HG03575 (cell line): ENCODE results near the gene MTHFD2.
"Not testable (repeated sequence)": the region's sequence is repeated elsewhere in the genome, so short reads cannot be mapped to it uniquely, and the experiment has no call there.

Experiments used
- ATAC-seq: cut with Tn5 transposase; IDR thresholded peaks from one replicate; pipeline ENCODE4 v1.9.1; 2021; ENCODE audit not compliant: unreplicated experiment, insufficient number of reproducible peaks, low FRiP score; ENCODE audit errors: extremely low read depth

The MTHFD2 gene

GRCh38 chr2:74223941-74224770, 25.7 kb downstream of the MTHFD2 start:
- ATAC-seq = no peak

GRCh38 chr2:74225698-74226459, 27.5 kb downstream of the MTHFD2 start:
- ATAC-seq = no peak

GRCh38 chr2:74226648-74227213, 28.3 kb downstream of the MTHFD2 start:
- no peak for ATAC-seq

- ATAC-seq = no peak
Measured at GRCh38 chr2:74227646-74228045, 29.2 kb downstream of the MTHFD2 start.

GRCh38 chr2:74228772-74229171, 30.4 kb downstream of the MTHFD2 start:
- ATAC-seq = no peak

- ATAC-seq = not testable (repeated sequence)
Measured at GRCh38 chr2:74229865-74230264, 31.4 kb downstream of the MTHFD2 start.

GRCh38 chr2:74232426-74232825, 34.0 kb downstream of the MTHFD2 start:
- ATAC-seq = no peak

- no peak for ATAC-seq
Measured at GRCh38 chr2:74233648-74234047, 35.2 kb downstream of the MTHFD2 start.

GRCh38 chr2:74235041-74235440, 36.6 kb downstream of the MTHFD2 start:
- ATAC-seq = no peak

- no peak for ATAC-seq
Measured at GRCh38 chr2:74238879-74239278, 40.5 kb downstream of the MTHFD2 start.

- ATAC-seq = no peak
Measured at GRCh38 chr2:74239346-74239745, 40.9 kb downstream of the MTHFD2 start.

- no peak for ATAC-seq
Measured at GRCh38 chr2:74242354-74243071, 44.1 kb downstream of the MTHFD2 start.

- ATAC-seq = no peak
Measured at GRCh38 chr2:74244286-74244685, 45.9 kb downstream of the MTHFD2 start.

GRCh38 chr2:74246496-74247195, 48.2 kb downstream of the MTHFD2 start:
- no peak for ATAC-seq

- ATAC-seq = no peak
Measured at GRCh38 chr2:74249406-74250122, 51.1 kb downstream of the MTHFD2 start.

- no peak for ATAC-seq
Measured at GRCh38 chr2:74250189-74250631, 51.8 kb downstream of the MTHFD2 start.

- no peak for ATAC-seq
Measured at GRCh38 chr2:74252036-74252435, 53.6 kb downstream of the MTHFD2 start.

- ATAC-seq = no peak
Measured at GRCh38 chr2:74252862-74253261, 54.4 kb downstream of the MTHFD2 start.
